Measurements from ENCODE around the gene CPT1B.

DNA sequence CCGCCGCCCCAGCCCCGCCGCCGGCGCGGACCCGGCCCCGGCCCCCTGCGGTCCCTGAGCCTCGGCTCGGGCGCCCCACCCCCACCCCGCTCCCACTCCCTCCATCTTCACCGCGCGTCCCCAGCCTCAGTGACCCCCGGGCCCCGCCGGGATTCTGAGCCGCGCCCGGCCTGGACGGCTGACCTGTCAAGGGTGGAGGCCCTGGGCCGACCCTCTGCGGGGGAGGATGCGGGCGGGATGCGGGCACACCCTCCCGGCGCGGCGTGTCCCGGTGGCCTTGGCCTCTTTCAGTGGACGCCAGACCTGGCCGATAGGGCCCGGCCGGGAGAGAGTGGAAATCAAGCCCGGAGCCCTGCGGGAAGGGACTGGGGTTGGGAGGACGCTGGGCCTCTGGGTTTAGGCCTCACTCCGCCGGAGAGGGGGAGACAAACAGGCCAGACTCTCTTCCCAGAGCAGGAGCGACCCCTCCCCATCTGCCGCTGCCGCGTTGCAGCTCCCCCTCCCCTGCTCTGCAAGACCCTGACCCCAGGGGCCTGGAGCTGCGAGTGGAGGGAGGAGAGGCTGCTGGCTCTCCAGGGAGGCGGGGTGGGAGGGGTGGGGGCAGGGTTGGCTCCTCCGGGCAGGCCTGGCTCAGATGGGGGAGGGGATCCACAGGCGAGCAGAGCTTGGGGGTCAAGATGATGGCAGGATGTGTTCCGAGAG, 22.9 kb upstream of the CPT1B start:
- no peak for TF ChIP-seq EZH2 (IDR thresholded peaks at IDR 0.05; ENCODE audit: borderline replicate concordance, insufficient read depth, low read depth, low read length, poor library complexity, severe bottlenecking)
- TF ChIP-seq, protein P1, sequence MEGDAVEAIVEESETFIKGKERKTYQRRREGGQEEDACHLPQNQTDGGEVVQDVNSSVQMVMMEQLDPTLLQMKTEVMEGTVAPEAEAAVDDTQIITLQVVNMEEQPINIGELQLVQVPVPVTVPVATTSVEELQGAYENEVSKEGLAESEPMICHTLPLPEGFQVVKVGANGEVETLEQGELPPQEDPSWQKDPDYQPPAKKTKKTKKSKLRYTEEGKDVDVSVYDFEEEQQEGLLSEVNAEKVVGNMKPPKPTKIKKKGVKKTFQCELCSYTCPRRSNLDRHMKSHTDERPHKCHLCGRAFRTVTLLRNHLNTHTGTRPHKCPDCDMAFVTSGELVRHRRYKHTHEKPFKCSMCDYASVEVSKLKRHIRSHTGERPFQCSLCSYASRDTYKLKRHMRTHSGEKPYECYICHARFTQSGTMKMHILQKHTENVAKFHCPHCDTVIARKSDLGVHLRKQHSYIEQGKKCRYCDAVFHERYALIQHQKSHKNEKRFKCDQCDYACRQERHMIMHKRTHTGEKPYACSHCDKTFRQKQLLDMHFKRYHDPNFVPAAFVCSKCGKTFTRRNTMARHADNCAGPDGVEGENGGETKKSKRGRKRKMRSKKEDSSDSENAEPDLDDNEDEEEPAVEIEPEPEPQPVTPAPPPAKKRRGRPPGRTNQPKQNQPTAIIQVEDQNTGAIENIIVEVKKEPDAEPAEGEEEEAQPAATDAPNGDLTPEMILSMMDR (IDR thresholded peaks at IDR 0.05) = no peak
